Measurements from ENCODE around the gene TANC1.

The TANC1 gene

GRCh38 chr2:159177357-159177756 lies 208.9 kb downstream of the TANC1 start:
- no peak overlapping the region for H3K4me3 ChIP-seq (ENCODE audit: low read length)
- DNase-seq (ENCODE audit: low read depth) = no peak
- no peak for TF ChIP-seq CTCF (conservative IDR thresholded peaks at IDR 0.05; ENCODE audit: low read depth, low read length)

GRCh38 chr2:159177957-159178356 lies 209.5 kb downstream of the TANC1 start:
- no peak overlapping the region for H3K4me3 ChIP-seq (ENCODE audit: low read length)
- no peak for TF ChIP-seq CTCF (conservative IDR thresholded peaks at IDR 0.05; ENCODE audit: low read depth, low read length)
- no peak for DNase-seq (ENCODE audit: low read depth)

GRCh38 chr2:159179096-159179495 lies 210.7 kb downstream of the TANC1 start:
- no peak for TF ChIP-seq CTCF (conservative IDR thresholded peaks at IDR 0.05; ENCODE audit: low read depth, low read length)

GRCh38 chr2:159179696-159180095 lies 211.3 kb downstream of the TANC1 start:
- no peak for TF ChIP-seq CTCF (conservative IDR thresholded peaks at IDR 0.05; ENCODE audit: low read depth, low read length)
- DNase-seq (ENCODE audit: low read depth) = no peak

More at GRCh38 chr2:159179096-159179495, 210.7 kb downstream of the TANC1 start:
- DNase-seq (ENCODE audit: low read depth) = no peak
- H3K4me3 ChIP-seq (ENCODE audit: low read length) = no peak overlapping the region

GRCh38 chr2:159183346-159183745 lies 214.9 kb downstream of the TANC1 start:
- H3K4me3 ChIP-seq (ENCODE audit: low read length) = no peak overlapping the region
- DNase-seq (ENCODE audit: low read depth) = no peak
- no peak for TF ChIP-seq CTCF (conservative IDR thresholded peaks at IDR 0.05; ENCODE audit: low read depth, low read length)

More at GRCh38 chr2:159179696-159180095, 211.3 kb downstream of the TANC1 start:
- no peak overlapping the region for H3K4me3 ChIP-seq (ENCODE audit: low read length)

- DNase-seq (ENCODE audit: low read depth) = no peak
- H3K4me3 ChIP-seq (ENCODE audit: low read length) = no peak overlapping the region
- peak; percentile 54 for TF ChIP-seq CTCF (conservative IDR thresholded peaks at IDR 0.05; ENCODE audit: low read depth, low read length)
Observed at GRCh38 chr2:159185401-159186130, 217.1 kb downstream of the TANC1 start.

GRCh38 chr2:159186462-159186861 lies 218.0 kb downstream of the TANC1 start:
- DNase-seq (ENCODE audit: low read depth) = no peak
- no peak overlapping the region for H3K4me3 ChIP-seq (ENCODE audit: low read length)
- TF ChIP-seq CTCF (conservative IDR thresholded peaks at IDR 0.05; ENCODE audit: low read depth, low read length) = no peak

Measured in retinal pigment epithelial cell (primary cell).